GM23338 (cell line): ENCODE results near the gene SLU7. TPM values are rescaled to one million over a fixed set of nuclear protein-coding genes. Genes with fewer than 3 reads are reported as not detected.

Experiments
- ATAC-seq: fragments of 200-7000 bp; cut with Tn5 transposase; 3 replicates; pipeline ENCODE4 v1.9.1; 2020
- DNase-seq: peaks from one replicate; pipeline ENCODE4 v3.0.0-alpha.2; 2015; ENCODE audit warnings: low spot score
- H2AFZ ChIP-seq: fragments of 200-600 bp; sonication (generic); 2 replicates; pipeline ENCODE4 v1.8.0; 2016; ENCODE audit warnings: antibody characterized with exemption, mild to moderate bottlenecking, moderate library complexity
- H3F3A ChIP-seq: fragments of 200-600 bp; sonication (generic); replicated peaks from 2 replicates; pipeline ENCODE4 v1.8.0; 2017; ENCODE audit warnings: antibody characterized with exemption, mixed run types, low read depth
- H3K27ac ChIP-seq: fragments of 200-600 bp; sonication (generic); 2 replicates; pipeline ENCODE4 v1.6.1; 2016; ENCODE audit warnings: low read depth
- H3K27me3 ChIP-seq: fragments of 200-600 bp; sonication (generic); 2 replicates; pipeline ENCODE4 v1.8.0; 2016; ENCODE audit warnings: mild to moderate bottlenecking, mixed run types, moderate library complexity; ENCODE audit not compliant: insufficient read depth
- H3K36me3 ChIP-seq: fragments of 200-600 bp; sonication (generic); 2 replicates; pipeline ENCODE4 v1.8.0; 2016; ENCODE audit warnings: mild to moderate bottlenecking; ENCODE audit not compliant: insufficient read depth
- H3K4me1 ChIP-seq: fragments of 200-600 bp; sonication (generic); 2 replicates; pipeline ENCODE4 v1.8.0; 2016; ENCODE audit warnings: mild to moderate bottlenecking, moderate library complexity; ENCODE audit not compliant: insufficient read depth
- H3K4me2 ChIP-seq: fragments of 200-600 bp; sonication (generic); 2 replicates; pipeline ENCODE4 v1.7.1; 2017; ENCODE audit warnings: mixed run types
- H3K4me3 ChIP-seq: fragments of 200-600 bp; sonication (generic); 2 replicates; pipeline ENCODE4 v1.6.1; 2016; ENCODE audit warnings: mixed run types
- H3K79me2 ChIP-seq: fragments of 200-600 bp; sonication (generic); replicated peaks from 2 replicates; pipeline ENCODE4 v1.8.0; 2017; ENCODE audit warnings: mild to moderate bottlenecking; ENCODE audit not compliant: insufficient read depth
- H3K9me2 ChIP-seq: fragments of 200-600 bp; sonication (generic); 2 replicates; pipeline ENCODE4 v1.8.0; 2017; ENCODE audit not compliant: insufficient read depth
- H4K20me1 ChIP-seq: fragments of 200-600 bp; sonication (generic); replicated peaks from 2 replicates; pipeline ENCODE4 v1.8.0; 2017; ENCODE audit warnings: mild to moderate bottlenecking; ENCODE audit not compliant: insufficient read depth
- H3K27ac Mint-ChIP-seq: 2 replicates; pipeline ENCODE4 v1.8.0; 2020; ENCODE audit warnings: inconsistent platforms, mild to moderate bottlenecking, moderate library complexity, mixed read lengths
- H3K27me3 Mint-ChIP-seq: 3 replicates; pipeline ENCODE4 v1.8.0; 2022; ENCODE audit warnings: low read depth, mild to moderate bottlenecking, moderate library complexity, mixed read lengths, inconsistent platforms; ENCODE audit not compliant: insufficient read depth, poor library complexity
- H3K36me3 Mint-ChIP-seq: 3 replicates; pipeline ENCODE4 v1.8.0; 2021; ENCODE audit warnings: low read depth, mild to moderate bottlenecking, inconsistent platforms, moderate library complexity, mixed read lengths
- H3K4me1 Mint-ChIP-seq: 3 replicates; pipeline ENCODE4 v1.8.0; 2020; ENCODE audit warnings: mild to moderate bottlenecking, inconsistent platforms, mixed read lengths
- H3K4me3 Mint-ChIP-seq: 3 replicates; pipeline ENCODE4 v1.8.0; 2021; ENCODE audit warnings: moderate library complexity, mild to moderate bottlenecking, inconsistent platforms, mixed read lengths
- H3K9me3 Mint-ChIP-seq: 3 replicates; pipeline ENCODE4 v1.8.0; 2020; ENCODE audit warnings: moderate library complexity, mild to moderate bottlenecking, inconsistent platforms, mixed read lengths
- EZH2 ChIP-seq: fragments of 200-600 bp; sonication (generic); IDR thresholded peaks from one replicate; pipeline ENCODE4 v1.8.0; 2017; ENCODE audit warnings: antibody characterized with exemption, mild to moderate bottlenecking, low read depth; ENCODE audit not compliant: unreplicated experiment
- EZH2phosphoT487 ChIP-seq: fragments of 200-600 bp; sonication (generic); IDR thresholded peaks from one replicate; pipeline ENCODE4 v1.8.1; 2018; ENCODE audit warnings: antibody characterized with exemption; ENCODE audit not compliant: unreplicated experiment
- POLR2AphosphoS5 ChIP-seq: IDR thresholded peaks from 2 replicates; pipeline ENCODE4 v1.6.1; 2016; ENCODE audit warnings: antibody characterized with exemption, low read depth
- STAT1 ChIP-seq: IDR thresholded peaks from one replicate; pipeline ENCODE4 v1.6.1; 2016; ENCODE audit warnings: antibody characterized with exemption; ENCODE audit not compliant: unreplicated experiment
- ZNF114 ChIP-seq: fragments of 250-450 bp; sonication (Bioruptor Pico); IDR thresholded peaks from 2 replicates; pipeline ENCODE4 v1.5.0; 2020; ENCODE audit warnings: mild to moderate bottlenecking, moderate library complexity
- ZNF331 ChIP-seq: fragments of 250-450 bp; sonication (Bioruptor Pico); IDR thresholded peaks from 2 replicates; pipeline ENCODE4 v1.5.0; 2020; ENCODE audit warnings: low read depth, mild to moderate bottlenecking, moderate library complexity
- polyA plus RNA-seq: library from polyadenylated mRNA; unstranded; fragments of >200 nt; fragmentation: Nextera tagmentation; extraction: Ambion mirVana; gene quantifications from 2 replicates; pipeline ENCODE4 v1.2.1, GENCODE V29; 2016
- total RNA-seq: library from RNA; depleted of rRNA; stranded (reverse); fragments of >200 nt; shearing (Covaris generic); gene quantifications from 2 replicates; pipeline ENCODE4 v1.2.3, GENCODE V29; 2014
- TF ChIP-seq, protein P1 (sequence below): fragments of 250-450 bp; sonication (Bioruptor Pico); IDR thresholded peaks from 2 replicates; pipeline ENCODE4 v1.5.0; 2020; ENCODE audit warnings: mild to moderate bottlenecking, moderate library complexity
- TF ChIP-seq, protein P2 (sequence below): IDR thresholded peaks from 2 replicates; pipeline ENCODE4 v1.6.1; 2016; ENCODE audit warnings: antibody characterized with exemption

Gene SLU7
- total and polyA plus RNA-seq, 2 experiments from 2014 or later, result 27.0 to 47.5 TPM

DNA sequence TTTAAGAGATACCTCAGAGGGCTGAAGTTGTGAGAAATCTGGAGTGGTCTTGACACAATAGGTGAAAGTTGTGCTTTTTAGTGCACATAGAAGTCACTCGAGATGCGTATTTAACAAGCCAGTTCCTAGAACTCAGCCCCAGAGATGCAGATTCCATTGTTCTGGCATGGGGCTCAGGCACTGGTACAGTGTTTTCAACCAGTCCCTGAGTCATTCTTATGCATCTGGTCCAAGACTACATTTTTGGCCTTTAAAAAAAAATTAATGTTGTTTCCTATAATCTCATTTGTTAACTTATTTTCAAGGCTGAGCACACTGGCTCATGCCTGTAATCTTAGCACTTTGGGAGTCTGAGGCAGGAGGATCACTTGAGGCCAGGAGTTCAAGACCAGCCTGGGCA lies 32.4 kb upstream of the SLU7 start:
- no peak overlapping the region for H3K4me3 Mint-ChIP-seq
- Histone ChIP-seq H3F3A (no peaks in the 10 kb centered on the region), H3K4me2 (no peak overlapping the region), H3K36me3 (no peaks in the 10 kb centered on the region), H4K20me1 (no peaks in the 10 kb centered on the region), H3K79me2 (no peaks in the 10 kb centered on the region), H3K4me3 (no peak overlapping the region), H2AFZ (0 out of 2 replicates have a peak overlapping the region, but pooled peaks have one; percentile 2), H3K9me2 (no peaks in the 10 kb centered on the region; the same call in 1 of the 2 replicates), H3K27me3 (no peaks in the 10 kb centered on the region), H3K27ac (no peak overlapping the region), H3K4me1 (no peaks in the 10 kb centered on the region)
- H3K4me1 Mint-ChIP-seq, result no peaks in the 10 kb centered on the region
- no peaks in the 10 kb centered on the region for H3K36me3 Mint-ChIP-seq
- no peaks in the 10 kb centered on the region for H3K27me3 Mint-ChIP-seq
- DNase-seq, result no peak
- no peaks in the 10 kb centered on the region; the same call in 1 of the 3 replicates for H3K9me3 Mint-ChIP-seq
- no peak for ATAC-seq
- TF ChIP-seq POLR2AphosphoS5, result no peak
- TF ChIP-seq, protein P1, sequence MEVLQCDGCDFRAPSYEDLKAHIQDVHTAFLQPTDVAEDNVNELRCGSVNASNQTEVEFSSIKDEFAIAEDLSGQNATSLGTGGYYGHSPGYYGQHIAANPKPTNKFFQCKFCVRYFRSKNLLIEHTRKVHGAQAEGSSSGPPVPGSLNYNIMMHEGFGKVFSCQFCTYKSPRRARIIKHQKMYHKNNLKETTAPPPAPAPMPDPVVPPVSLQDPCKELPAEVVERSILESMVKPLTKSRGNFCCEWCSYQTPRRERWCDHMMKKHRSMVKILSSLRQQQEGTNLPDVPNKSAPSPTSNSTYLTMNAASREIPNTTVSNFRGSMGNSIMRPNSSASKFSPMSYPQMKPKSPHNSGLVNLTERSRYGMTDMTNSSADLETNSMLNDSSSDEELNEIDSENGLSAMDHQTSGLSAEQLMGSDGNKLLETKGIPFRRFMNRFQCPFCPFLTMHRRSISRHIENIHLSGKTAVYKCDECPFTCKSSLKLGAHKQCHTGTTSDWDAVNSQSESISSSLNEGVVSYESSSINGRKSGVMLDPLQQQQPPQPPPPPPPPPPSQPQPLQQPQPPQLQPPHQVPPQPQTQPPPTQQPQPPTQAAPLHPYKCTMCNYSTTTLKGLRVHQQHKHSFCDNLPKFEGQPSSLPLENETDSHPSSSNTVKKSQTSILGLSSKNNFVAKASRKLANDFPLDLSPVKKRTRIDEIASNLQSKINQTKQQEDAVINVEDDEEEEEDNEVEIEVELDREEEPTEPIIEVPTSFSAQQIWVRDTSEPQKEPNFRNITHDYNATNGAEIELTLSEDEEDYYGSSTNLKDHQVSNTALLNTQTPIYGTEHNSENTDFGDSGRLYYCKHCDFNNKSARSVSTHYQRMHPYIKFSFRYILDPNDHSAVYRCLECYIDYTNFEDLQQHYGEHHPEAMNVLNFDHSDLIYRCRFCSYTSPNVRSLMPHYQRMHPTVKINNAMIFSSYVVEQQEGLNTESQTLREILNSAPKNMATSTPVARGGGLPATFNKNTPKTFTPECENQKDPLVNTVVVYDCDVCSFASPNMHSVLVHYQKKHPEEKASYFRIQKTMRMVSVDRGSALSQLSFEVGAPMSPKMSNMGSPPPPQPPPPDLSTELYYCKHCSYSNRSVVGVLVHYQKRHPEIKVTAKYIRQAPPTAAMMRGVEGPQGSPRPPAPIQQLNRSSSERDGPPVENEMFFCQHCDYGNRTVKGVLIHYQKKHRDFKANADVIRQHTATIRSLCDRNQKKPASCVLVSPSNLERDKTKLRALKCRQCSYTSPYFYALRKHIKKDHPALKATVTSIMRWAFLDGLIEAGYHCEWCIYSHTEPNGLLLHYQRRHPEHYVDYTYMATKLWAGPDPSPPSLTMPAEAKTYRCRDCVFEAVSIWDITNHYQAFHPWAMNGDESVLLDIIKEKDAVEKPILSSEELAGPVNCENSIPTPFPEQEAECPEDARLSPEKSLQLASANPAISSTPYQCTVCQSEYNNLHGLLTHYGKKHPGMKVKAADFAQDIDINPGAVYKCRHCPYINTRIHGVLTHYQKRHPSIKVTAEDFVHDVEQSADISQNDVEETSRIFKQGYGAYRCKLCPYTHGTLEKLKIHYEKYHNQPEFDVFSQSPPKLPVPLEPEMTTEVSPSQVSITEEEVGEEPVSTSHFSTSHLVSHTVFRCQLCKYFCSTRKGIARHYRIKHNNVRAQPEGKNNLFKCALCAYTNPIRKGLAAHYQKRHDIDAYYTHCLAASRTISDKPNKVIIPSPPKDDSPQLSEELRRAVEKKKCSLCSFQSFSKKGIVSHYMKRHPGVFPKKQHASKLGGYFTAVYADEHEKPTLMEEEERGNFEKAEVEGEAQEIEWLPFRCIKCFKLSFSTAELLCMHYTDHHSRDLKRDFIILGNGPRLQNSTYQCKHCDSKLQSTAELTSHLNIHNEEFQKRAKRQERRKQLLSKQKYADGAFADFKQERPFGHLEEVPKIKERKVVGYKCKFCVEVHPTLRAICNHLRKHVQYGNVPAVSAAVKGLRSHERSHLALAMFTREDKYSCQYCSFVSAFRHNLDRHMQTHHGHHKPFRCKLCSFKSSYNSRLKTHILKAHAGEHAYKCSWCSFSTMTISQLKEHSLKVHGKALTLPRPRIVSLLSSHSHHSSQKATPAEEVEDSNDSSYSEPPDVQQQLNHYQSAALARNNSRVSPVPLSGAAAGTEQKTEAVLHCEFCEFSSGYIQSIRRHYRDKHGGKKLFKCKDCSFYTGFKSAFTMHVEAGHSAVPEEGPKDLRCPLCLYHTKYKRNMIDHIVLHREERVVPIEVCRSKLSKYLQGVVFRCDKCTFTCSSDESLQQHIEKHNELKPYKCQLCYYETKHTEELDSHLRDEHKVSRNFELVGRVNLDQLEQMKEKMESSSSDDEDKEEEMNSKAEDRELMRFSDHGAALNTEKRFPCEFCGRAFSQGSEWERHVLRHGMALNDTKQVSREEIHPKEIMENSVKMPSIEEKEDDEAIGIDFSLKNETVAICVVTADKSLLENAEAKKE (CRISPR knock-in tag), result no peak
- TF ChIP-seq ZNF114 (CRISPR knock-in tag), result no peak
- TF ChIP-seq, protein P2, sequence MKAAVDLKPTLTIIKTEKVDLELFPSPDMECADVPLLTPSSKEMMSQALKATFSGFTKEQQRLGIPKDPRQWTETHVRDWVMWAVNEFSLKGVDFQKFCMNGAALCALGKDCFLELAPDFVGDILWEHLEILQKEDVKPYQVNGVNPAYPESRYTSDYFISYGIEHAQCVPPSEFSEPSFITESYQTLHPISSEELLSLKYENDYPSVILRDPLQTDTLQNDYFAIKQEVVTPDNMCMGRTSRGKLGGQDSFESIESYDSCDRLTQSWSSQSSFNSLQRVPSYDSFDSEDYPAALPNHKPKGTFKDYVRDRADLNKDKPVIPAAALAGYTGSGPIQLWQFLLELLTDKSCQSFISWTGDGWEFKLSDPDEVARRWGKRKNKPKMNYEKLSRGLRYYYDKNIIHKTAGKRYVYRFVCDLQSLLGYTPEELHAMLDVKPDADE, result no peak
- TF ChIP-seq EZH2phosphoT487, result no peak
- TF ChIP-seq STAT1, result no peak
- TF ChIP-seq ZNF331 (CRISPR knock-in tag), result no peak
- TF ChIP-seq EZH2, result no peak
- H3K27ac Mint-ChIP-seq, result no peak overlapping the region
